ENCODE data around the gene AGFG2. TPM values are rescaled to one million over a fixed set of nuclear protein-coding genes. Genes with fewer than 3 reads are reported as not detected.
A peak's percentile ranks its signal among the peaks of the same experiment; 100 is the strongest.

The AGFG2 gene
- total and polyA plus RNA-seq, 4 donors, result 6.4 to 29.2 (median 21.5) TPM

DNA sequence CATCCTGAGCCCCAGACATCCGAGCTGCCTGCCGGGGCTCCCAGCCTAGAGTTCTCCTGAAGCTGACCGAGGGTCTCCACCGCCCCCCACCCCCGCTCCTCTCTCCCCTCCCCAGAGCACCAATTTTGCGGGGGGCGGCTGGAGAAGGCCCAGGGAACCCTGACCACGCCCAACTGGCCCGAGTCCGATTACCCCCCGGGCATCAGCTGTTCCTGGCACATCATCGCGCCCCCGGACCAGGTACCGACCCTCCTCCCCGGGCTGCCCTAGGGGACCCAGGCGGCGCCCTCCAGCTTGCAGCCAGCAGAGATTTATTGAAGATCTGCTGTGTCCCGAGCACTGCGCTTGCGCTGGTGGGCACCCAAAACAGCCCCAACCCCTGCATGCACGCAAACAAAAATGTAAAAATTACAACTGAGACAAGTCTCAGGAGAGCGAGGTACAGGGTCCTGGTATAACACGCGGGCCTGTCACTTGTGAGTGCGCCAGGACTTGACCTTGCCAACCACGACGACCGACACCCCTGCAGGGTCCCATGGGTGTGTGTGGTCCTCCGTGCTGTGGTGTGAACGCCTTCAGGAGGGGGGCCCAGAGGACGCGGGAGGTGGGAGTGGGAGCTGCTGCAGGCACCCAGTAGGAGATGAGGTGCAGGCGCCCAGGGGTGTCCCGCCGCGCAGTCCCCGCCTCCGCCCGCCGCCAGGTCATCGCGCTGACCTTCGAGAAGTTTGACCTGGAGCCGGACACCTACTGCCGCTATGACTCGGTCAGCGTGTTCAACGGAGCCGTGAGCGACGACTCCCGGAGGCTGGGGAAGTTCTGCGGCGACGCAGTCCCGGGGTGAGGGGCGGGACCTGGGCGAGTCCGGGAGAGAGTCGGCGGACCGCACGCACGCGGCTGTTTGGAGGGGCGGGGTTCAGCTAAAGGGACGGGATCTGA, 66.2 kb downstream of the AGFG2 start:
- H3K27me3 ChIP-seq (ENCODE audit: control insufficient read depth in 1 of 2, insufficient read depth in 2 of 2, low read length in 1 of 2), result no peaks in the 10 kb centered on the region
- H3K4me3 ChIP-seq (ENCODE audit: low read length in 2 of 2), result peak overlapping the region in 1 of 2 donors; percentile 51
- DNase-seq, result peak in 1 of 2 donors; percentile 72
- WGBS, 2 donors, result 51 to 52% methylated on average over 65 to 68 of the region's 68 CpGs
- ATAC-seq (ENCODE audit: low FRiP score), result no peak
- intact Hi-C loops (cut with DNase I), result no loop called here
- H3K4me1 ChIP-seq (ENCODE audit: control insufficient read depth in 1 of 2, insufficient read depth in 2 of 2, low read length in 2 of 2), result no peaks in the 10 kb centered on the region
- H3K36me3 ChIP-seq (ENCODE audit: control insufficient read depth in 1 of 2, insufficient read depth in 2 of 2, low read length in 1 of 2), result no peaks in the 10 kb centered on the region
- no peaks in the 10 kb centered on the region for H3K9me3 ChIP-seq (ENCODE audit: control insufficient read depth, low read length)
- H3K27ac ChIP-seq (ENCODE audit: low read depth in 1 of 2, low read length in 2 of 2), result no peak overlapping the region

- H3K27ac ChIP-seq (ENCODE audit: low read depth in 1 of 2, low read length in 2 of 2), result no peak overlapping the region
- no peak for DNase-seq
- intact Hi-C loops (cut with DNase I), result no loop called here
- H3K9me3 ChIP-seq (ENCODE audit: control insufficient read depth, low read length), result no peaks in the 10 kb centered on the region
- no peak overlapping the region for H3K4me3 ChIP-seq (ENCODE audit: low read length in 2 of 2)
- ATAC-seq (ENCODE audit: low FRiP score), result no peak
- no peaks in the 10 kb centered on the region for H3K27me3 ChIP-seq (ENCODE audit: control insufficient read depth in 1 of 2, insufficient read depth in 2 of 2, low read length in 1 of 2)
- WGBS, 2 donors, result 90 to 93% methylated on average over 12 of the region's 12 CpGs
- no peaks in the 10 kb centered on the region for H3K4me1 ChIP-seq (ENCODE audit: control insufficient read depth in 1 of 2, insufficient read depth in 2 of 2, low read length in 2 of 2)
- no peaks in the 10 kb centered on the region for H3K36me3 ChIP-seq (ENCODE audit: control insufficient read depth in 1 of 2, insufficient read depth in 2 of 2, low read length in 1 of 2)
Observed at GRCh38 chr7:100606313-100606712, 67.3 kb downstream of the AGFG2 start.

GRCh38 chr7:100607111-100607510, 68.1 kb downstream of the AGFG2 start:
- Histone ChIP-seq H3K27me3 (ENCODE audit: control insufficient read depth in 1 of 2, insufficient read depth in 2 of 2, low read length in 1 of 2) (no peaks in the 10 kb centered on the region), H3K36me3 (ENCODE audit: control insufficient read depth in 1 of 2, insufficient read depth in 2 of 2, low read length in 1 of 2) (no peaks in the 10 kb centered on the region), H3K27ac (ENCODE audit: low read depth in 1 of 2, low read length in 2 of 2) (no peak overlapping the region), H3K9me3 (ENCODE audit: control insufficient read depth, low read length) (no peaks in the 10 kb centered on the region), H3K4me3 (ENCODE audit: low read length in 2 of 2) (no peak overlapping the region), H3K4me1 (ENCODE audit: control insufficient read depth in 1 of 2, insufficient read depth in 2 of 2, low read length in 2 of 2) (no peaks in the 10 kb centered on the region)
- WGBS, 2 donors, result 86% methylated on average over 8 of the region's 8 CpGs
- DNase-seq (no peak), ATAC-seq (ENCODE audit: low FRiP score) (no peak)
- intact Hi-C loops (cut with DNase I), result no loop called here

GRCh38 chr7:100609958-100610357, 71.0 kb downstream of the AGFG2 start:
- 91 to 94% methylated on average over 5 of the region's 5 CpGs for WGBS, 2 donors
- Histone ChIP-seq H3K9me3 (ENCODE audit: control insufficient read depth, low read length) (no peaks in the 10 kb centered on the region), H3K36me3 (ENCODE audit: control insufficient read depth in 1 of 2, insufficient read depth in 2 of 2, low read length in 1 of 2) (no peaks in the 10 kb centered on the region), H3K4me1 (ENCODE audit: control insufficient read depth in 1 of 2, insufficient read depth in 2 of 2, low read length in 2 of 2) (no peaks in the 10 kb centered on the region), H3K27me3 (ENCODE audit: control insufficient read depth in 1 of 2, insufficient read depth in 2 of 2, low read length in 1 of 2) (no peaks in the 10 kb centered on the region), H3K27ac (ENCODE audit: low read depth in 1 of 2, low read length in 2 of 2) (no peak overlapping the region), H3K4me3 (ENCODE audit: low read length in 2 of 2) (no peak overlapping the region)
- DNase-seq, result no peak
- ATAC-seq (ENCODE audit: low FRiP score), result no peak
- intact Hi-C loops (cut with DNase I), result loop anchor here (5.0 kb wide), 2 partner anchors 62 to 82 kb away; partner anchors contain the start of genes GIGYF1 (in 1 of the 2) and GNB2 (in 1 of the 2)

GRCh38 chr7:100611983-100612729, 73.2 kb downstream of the AGFG2 start, which contains the start of gene MOSPD3:
TSS of gene MOSPD3 (plus strand) at chr7:100612540. CDS start at chr7:100612792, 252 bp downstream.
- ATAC-seq (ENCODE audit: low FRiP score), result peak; percentile 98
- intact Hi-C loops (cut with DNase I), result loop anchor here (1.0 to 5.0 kb wide), 4 partner anchors 27 to 80 kb away; partner anchors contain the start of genes GNB2 (in 2 of the 2) and GIGYF1 (in 1 of the 2)
- 0 to 1% methylated on average over 59 to 61 of the region's 61 CpGs for WGBS, 2 donors

GRCh38 chr7:100612730-100613390, 73.9 kb downstream of the AGFG2 start:
- DNase-seq (no peak), ATAC-seq (ENCODE audit: low FRiP score) (peak; percentile 40)
- no peaks in the 10 kb centered on the region for H3K9me3 ChIP-seq (ENCODE audit: control insufficient read depth, low read length)
- no peaks in the 10 kb centered on the region for H3K36me3 ChIP-seq (ENCODE audit: control insufficient read depth in 1 of 2, insufficient read depth in 2 of 2, low read length in 1 of 2)
- H3K27me3 ChIP-seq (ENCODE audit: control insufficient read depth in 1 of 2, insufficient read depth in 2 of 2, low read length in 1 of 2), result no peaks in the 10 kb centered on the region
- no peaks in the 10 kb centered on the region for H3K4me1 ChIP-seq (ENCODE audit: control insufficient read depth in 1 of 2, insufficient read depth in 2 of 2, low read length in 2 of 2)
- WGBS, 2 donors, result 1 to 3% methylated on average over 28 to 29 of the region's 29 CpGs
- intact Hi-C loops (cut with DNase I), result loop anchor here (1.0 to 5.0 kb wide), 4 partner anchors 28 to 79 kb away; partner anchors contain the start of genes GNB2 (in 2 of the 2) and GIGYF1 (in 1 of the 2)
- H3K27ac ChIP-seq (ENCODE audit: low read depth in 1 of 2, low read length in 2 of 2), result no peak overlapping the region
- peak overlapping the region; percentile 58 to 62 for H3K4me3 ChIP-seq (ENCODE audit: low read length in 2 of 2)

More at GRCh38 chr7:100611983-100612729, 73.2 kb downstream of the AGFG2 start, which contains the start of gene MOSPD3:
- Histone ChIP-seq H3K4me1 (ENCODE audit: control insufficient read depth in 1 of 2, insufficient read depth in 2 of 2, low read length in 2 of 2) (no peaks in the 10 kb centered on the region), H3K27ac (ENCODE audit: low read depth in 1 of 2, low read length in 2 of 2) (peak within 1 kb of the TSS in 1 of 2 donors; percentile 87), H3K9me3 (ENCODE audit: control insufficient read depth, low read length) (no peaks in the 10 kb centered on the region), H3K4me3 (ENCODE audit: low read length in 2 of 2) (peak within 1 kb of the TSS; percentile 58 to 62), H3K27me3 (ENCODE audit: control insufficient read depth in 1 of 2, insufficient read depth in 2 of 2, low read length in 1 of 2) (no peaks in the 10 kb centered on the region), H3K36me3 (ENCODE audit: control insufficient read depth in 1 of 2, insufficient read depth in 2 of 2, low read length in 1 of 2) (no peaks in the 10 kb centered on the region)
- peak; percentile 99 to 100 for DNase-seq

DNA sequence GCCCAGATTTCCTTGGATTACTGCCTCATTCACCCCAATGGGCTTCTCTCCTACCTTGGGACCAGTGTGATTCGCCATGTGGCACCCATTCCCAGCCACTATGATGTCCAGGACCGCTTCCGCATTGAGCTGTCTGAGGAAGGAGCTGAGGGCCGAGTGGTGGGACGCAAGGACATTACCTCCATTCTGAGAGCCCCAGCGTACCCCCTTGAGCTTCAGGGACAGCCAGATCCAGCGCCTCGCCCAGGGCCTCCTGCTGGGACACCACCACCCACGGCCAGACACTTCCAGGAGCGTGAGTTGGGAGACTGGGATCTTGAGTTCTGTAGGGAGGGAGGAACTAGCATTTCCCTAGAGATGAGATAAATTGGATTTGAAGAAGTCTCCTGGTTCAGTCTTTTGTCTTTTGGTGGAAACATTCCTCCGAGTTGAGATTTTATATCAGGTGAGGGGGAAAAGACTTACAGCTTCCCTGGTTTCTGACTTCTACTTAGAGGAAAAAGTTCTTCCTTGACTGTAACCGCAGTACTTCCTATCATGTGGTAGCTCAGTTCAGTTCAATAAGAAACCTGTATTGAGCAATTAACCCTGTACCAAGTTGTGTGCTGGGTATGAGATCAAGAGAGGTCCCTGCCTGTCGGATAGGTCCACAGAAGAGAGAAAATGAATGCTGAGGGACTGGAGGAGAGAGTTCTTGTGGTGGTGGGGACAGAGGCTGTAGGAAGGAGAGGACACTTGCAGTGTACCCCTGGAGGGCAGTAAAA, 74.6 kb downstream of the AGFG2 start:
- H3K9me3 ChIP-seq (ENCODE audit: control insufficient read depth, low read length), result no peaks in the 10 kb centered on the region
- no peaks in the 10 kb centered on the region for H3K4me1 ChIP-seq (ENCODE audit: control insufficient read depth in 1 of 2, insufficient read depth in 2 of 2, low read length in 2 of 2)
- WGBS, 2 donors, result 87 to 88% methylated on average over 13 of the region's 13 CpGs
- DNase-seq, result no peak
- no peak overlapping the region for H3K27ac ChIP-seq (ENCODE audit: low read depth in 1 of 2, low read length in 2 of 2)
- no peaks in the 10 kb centered on the region for H3K27me3 ChIP-seq (ENCODE audit: control insufficient read depth in 1 of 2, insufficient read depth in 2 of 2, low read length in 1 of 2)
- intact Hi-C loops (cut with DNase I), result loop anchor here (2.0 to 5.0 kb wide), 3 partner anchors 29 to 79 kb away; partner anchors contain the start of genes GIGYF1 (in 1 of the 2) and GNB2 (in 1 of the 2)
- H3K36me3 ChIP-seq (ENCODE audit: control insufficient read depth in 1 of 2, insufficient read depth in 2 of 2, low read length in 1 of 2), result no peaks in the 10 kb centered on the region
- H3K4me3 ChIP-seq (ENCODE audit: low read length in 2 of 2), result no peak overlapping the region
- no peak for ATAC-seq (ENCODE audit: low FRiP score)

Measured in aorta (tissue), 5 donors.